IMR-90 (cell line): Measurements from ENCODE around the gene LMNTD2. TPM values are rescaled to one million over a fixed set of nuclear protein-coding genes. Genes with fewer than 3 reads are reported as not detected.

Experiments used
- ATAC-seq: fragments of 200-7000 bp; cut with Tn5 transposase; 2 replicates; pipeline ENCODE4 v1.9.1; 2020; ENCODE audit warnings: low read depth, mild to moderate bottlenecking, moderate library complexity
- BruUV-seq: library from RNA; stranded (reverse); fragments of 400-500 nt; replicated peaks from 2 replicates; lab custom pipeline; 2021; lab: Mats Ljungman, UMichigan
- CTCF ChIA-PET: fragments of 300-600 bp; formaldehyde crosslinking; extraction: SDS; loops from one replicate; lab custom pipeline; 2021; ENCODE audit warnings: antibody characterized with exemption; lab: Yijun Ruan, JAX
- POLR2A ChIA-PET: fragments of 300-600 bp; sonication (Branson Sonifier 250); formaldehyde crosslinking; loops from one replicate; lab custom pipeline; 2022; ENCODE audit warnings: antibody characterized with exemption; ENCODE audit not compliant: unreplicated experiment; lab: Charles Lee
- DNase-seq: peaks from one replicate; pipeline ENCODE4 v3.0.0; 2013
- H2AFZ ChIP-seq: replicated peaks from 2 replicates; pipeline ENCODE3; 2013; ENCODE audit warnings: low read length, mild to moderate bottlenecking; ENCODE audit not compliant: poor library complexity
- H2AK5ac ChIP-seq: 2 replicates; pipeline ENCODE4 v1.6.1; 2013; ENCODE audit warnings: low read depth, low read length, inconsistent platforms
- H2AK9ac ChIP-seq: replicated peaks from 2 replicates; pipeline ENCODE3; 2013; ENCODE audit warnings: mild to moderate bottlenecking, low read depth, low read length, moderate library complexity; ENCODE audit not compliant: poor library complexity
- H2BK120ac ChIP-seq: 2 replicates; pipeline ENCODE4 v1.6.1; 2013; ENCODE audit warnings: low read depth, low read length, inconsistent platforms
- H2BK15ac ChIP-seq: 3 replicates; pipeline ENCODE4 v1.6.1; 2013; ENCODE audit warnings: low read depth, low read length, inconsistent platforms
- H2BK20ac ChIP-seq: 2 replicates; pipeline ENCODE4 v1.6.1; 2013; ENCODE audit warnings: low read depth, mild to moderate bottlenecking, inconsistent platforms, low read length, moderate library complexity
- H2BK5ac ChIP-seq: 2 replicates; pipeline ENCODE4 v1.6.1; 2013; ENCODE audit warnings: mild to moderate bottlenecking, low read depth, low read length, inconsistent platforms; ENCODE audit not compliant: poor library complexity, severe bottlenecking
- H3K14ac ChIP-seq: replicated peaks from 2 replicates; pipeline ENCODE4 v1.6.1; 2013; ENCODE audit warnings: low read depth, low read length, inconsistent platforms
- H3K18ac ChIP-seq: 2 replicates; pipeline ENCODE4 v1.6.1; 2013; ENCODE audit warnings: low read depth, low read length, control low read depth
- H3K23ac ChIP-seq: 2 replicates; pipeline ENCODE4 v1.6.1; 2013; ENCODE audit warnings: low read depth, low read length, inconsistent platforms
- H3K27ac ChIP-seq: 2 replicates; pipeline ENCODE4 v1.5.1; 2013; ENCODE audit warnings: mild to moderate bottlenecking, control low read depth, low read length; ENCODE audit not compliant: insufficient read depth
- H3K27me3 ChIP-seq: 2 replicates; pipeline ENCODE4 v1.6.1; 2013; ENCODE audit warnings: low read length; ENCODE audit not compliant: control insufficient read depth, insufficient read depth
- H3K36me3 ChIP-seq: 2 replicates; pipeline ENCODE4 v1.6.1; 2013; ENCODE audit warnings: low read length, mixed read lengths; ENCODE audit not compliant: control insufficient read depth, insufficient read depth
- H3K4ac ChIP-seq: 2 replicates; pipeline ENCODE4 v1.6.1; 2013; ENCODE audit warnings: low read depth, low read length, inconsistent platforms
- H3K4me1 ChIP-seq: 2 replicates; pipeline ENCODE4 v1.6.1; 2013; ENCODE audit warnings: low read length, mixed read lengths; ENCODE audit not compliant: control insufficient read depth, insufficient read depth
- H3K4me2 ChIP-seq: 2 replicates; pipeline ENCODE4 v1.6.1; 2013; ENCODE audit warnings: low read depth, mild to moderate bottlenecking, control low read depth, low read length, moderate library complexity
- H3K4me3 ChIP-seq: 2 replicates; pipeline ENCODE4 v1.5.1; 2013; ENCODE audit warnings: low read depth, mild to moderate bottlenecking, control low read depth, low read length, moderate library complexity; ENCODE audit not compliant: insufficient read depth
- H3K56ac ChIP-seq: 2 replicates; pipeline ENCODE4 v1.6.1; 2013; ENCODE audit warnings: low read length, inconsistent platforms; ENCODE audit not compliant: insufficient read depth; ENCODE audit errors: extremely low read depth
- H3K79me1 ChIP-seq, 2 experiments: 2 replicates each; pipeline ENCODE4 v1.6.1; 2013; ENCODE audit warnings: low read length in 2 of 2, inconsistent platforms in 1 of 2, low read depth in 1 of 2
- H3K9ac ChIP-seq: 2 replicates; pipeline ENCODE4 v1.6.1; 2013; ENCODE audit warnings: low read depth, low read length, control low read depth
- H3K9me1 ChIP-seq: 2 replicates; pipeline ENCODE4 v1.6.1; 2013; ENCODE audit warnings: low read length, inconsistent platforms; ENCODE audit not compliant: insufficient read depth
- H3K9me3 ChIP-seq: 2 replicates; pipeline ENCODE4 v1.6.1; 2013; ENCODE audit warnings: low read length; ENCODE audit not compliant: control insufficient read depth, insufficient read depth
- H4K20me1 ChIP-seq: 2 replicates; pipeline ENCODE4 v1.6.1; 2013; ENCODE audit warnings: low read length, inconsistent platforms; ENCODE audit not compliant: insufficient read depth
- H4K5ac ChIP-seq: 2 replicates; pipeline ENCODE4 v1.6.1; 2013; ENCODE audit warnings: mild to moderate bottlenecking, low read depth, low read length, control low read depth
- H4K8ac ChIP-seq, 2 experiments: 2 replicates each; pipeline ENCODE4 v1.6.1; 2013; ENCODE audit warnings: low read depth in 2 of 2, low read length in 2 of 2, control low read depth in 1 of 2, inconsistent platforms in 1 of 2
- H4K91ac ChIP-seq: 2 replicates; pipeline ENCODE4 v1.6.1; 2013; ENCODE audit warnings: low read depth, low read length, inconsistent platforms; ENCODE audit not compliant: insufficient read depth
- BHLHE40 ChIP-seq: fragments of 150-350 bp; IDR thresholded peaks from 2 replicates; pipeline ENCODE4 v1.6.1; 2016; ENCODE audit warnings: mild to moderate bottlenecking, low read depth, low read length
- CEBPB ChIP-seq: IDR thresholded peaks from 2 replicates; pipeline ENCODE4 v1.6.1; 2012; ENCODE audit warnings: low read depth, low read length, improper control_type of control experiment
- CTCF ChIP-seq: conservative IDR thresholded peaks from 2 replicates; pipeline ENCODE4 v1.5.1; 2012; ENCODE audit warnings: mild to moderate bottlenecking, low read depth, low read length, improper control_type of control experiment
- ELK1 ChIP-seq: fragments of 150-350 bp; IDR thresholded peaks from 2 replicates; pipeline ENCODE4 v1.6.1; 2016; ENCODE audit warnings: low read depth, mild to moderate bottlenecking, low read length, moderate library complexity, borderline replicate concordance
- FOS ChIP-seq: fragments of 150-350 bp; IDR thresholded peaks from 2 replicates; pipeline ENCODE4 v1.6.1; 2016; ENCODE audit warnings: low read depth, low read length
- MAZ ChIP-seq: IDR thresholded peaks from 2 replicates; pipeline ENCODE4 v1.6.1; 2012; ENCODE audit warnings: low read depth, mild to moderate bottlenecking, low read length, improper control_type of control experiment, moderate library complexity, borderline replicate concordance
- MXI1 ChIP-seq: IDR thresholded peaks from 2 replicates; pipeline ENCODE4 v1.6.1; 2012; ENCODE audit warnings: low read depth, mild to moderate bottlenecking, low read length, moderate library complexity, borderline replicate concordance
- POLR2A ChIP-seq: IDR thresholded peaks from 2 replicates; pipeline ENCODE4 v1.6.1; 2012; ENCODE audit warnings: mild to moderate bottlenecking, low read depth, low read length
- RCOR1 ChIP-seq: IDR thresholded peaks from 2 replicates; pipeline ENCODE4 v1.6.1; 2012; ENCODE audit warnings: mild to moderate bottlenecking, low read length, improper control_type of control experiment; ENCODE audit not compliant: insufficient replicate concordance
- WGBS, 2 experiments: methylation state at CpG; one replicate each; pipeline versions ENCODE4 v1.1.5 to v1.1.7; 2013; ENCODE audit warnings: missing lambda C conversion rate in 2 of 2; ENCODE audit not compliant: insufficient read length in 1 of 2; ENCODE audit errors: extremely low coverage in 2 of 2; 5-methylcytosine and 5-hydroxymethylcytosine counted together
- dilution Hi-C: fragments of 300-500 bp; cut with HindIII; formaldehyde crosslinking; loops from one replicate; pipeline ENCODE4 v1.14.3; 2018; ENCODE audit warnings: low sequenced_read_pairs; ENCODE audit not compliant: unreplicated experiment
- in situ Hi-C: fragments of 300-500 bp; cut with MboI; formaldehyde crosslinking; loops from 3 replicates; pipeline ENCODE4 v1.14.3; 2019; ENCODE audit warnings: low sequenced_read_pairs, inconsistent platforms, mixed read lengths
- intact Hi-C: fragments of 100-400 bp; cut with micrococcal nuclease; formaldehyde crosslinking; loops from 2 replicates; pipeline ENCODE4 v1.10.0; 2022
- polyA plus RNA-seq, 3 experiments: library from polyadenylated mRNA; depleted of rRNA; stranded (reverse); fragments of >200 nt; gene quantifications; 2 replicates each; pipeline ENCODE4 v1.2.3, GENCODE V29; 2012; ENCODE audit warnings: low replicate concordance in 1 of 3
- total RNA-seq: library from RNA; depleted of rRNA; stranded (reverse); fragments of >200 nt; gene quantifications from 2 replicates; pipeline ENCODE4 v1.2.3, GENCODE V29; 2012

Gene LMNTD2
- total and polyA plus RNA-seq, 2 of the 4 experiments (the other 2 are of a cell fraction) = 0.18 to 1.3 TPM

GRCh38 chr11:521177-521688 lies 39.3 kb downstream of the LMNTD2 start:
- H3K27me3 ChIP-seq = no peaks in the 10 kb centered on the region
- WGBS, 2 experiments = 88% methylated on average over 2 of the region's 10 CpGs; no CpG with 5 or more reads in 1 of the 2 experiments
- no peaks in the 10 kb centered on the region for H3K4me1 ChIP-seq
- no peak overlapping the region for H3K56ac ChIP-seq
- TF ChIP-seq BHLHE40 (no peak), POLR2A (no peak), RCOR1 (no peak), MXI1 (no peak), FOS (no peak), MAZ (no peak), ELK1 (no peak), CTCF (no peak), CEBPB (no peak)
- no peak overlapping the region for H3K27ac ChIP-seq
- no peaks in the 10 kb centered on the region for H4K20me1 ChIP-seq
- no peak overlapping the region for H3K4ac ChIP-seq
- no peak overlapping the region for H2BK20ac ChIP-seq
- H3K18ac ChIP-seq = no peak overlapping the region
- H3K36me3 ChIP-seq = 0 out of 2 replicates have a peak, but pooled peaks cover 1% of the 10 kb centered on the region
- ATAC-seq = no peak
- H3K23ac ChIP-seq = no peak overlapping the region
- no peak overlapping the region for H3K4me3 ChIP-seq
- in situ Hi-C loops (no loop called here), dilution Hi-C loops (no loop called here), intact Hi-C loops (no loop called here)
- H3K79me1 ChIP-seq = no peaks in the 10 kb centered on the region
- no peak overlapping the region for H2BK120ac ChIP-seq
- no peak overlapping the region for H2BK5ac ChIP-seq
- ChIA-PET POLR2A (no interaction called here), CTCF (no interaction called here)
- no peak overlapping the region for H4K5ac ChIP-seq
- no peak overlapping the region for H3K4me2 ChIP-seq
- no peak overlapping the region for H2BK15ac ChIP-seq
- no peak overlapping the region for H3K9ac ChIP-seq
- H3K9me1 ChIP-seq = peaks cover 3% of the 10 kb centered on the region; the same call in 1 of the 2 replicates
- no peak overlapping the region for H3K14ac ChIP-seq
- no peak overlapping the region for H4K8ac ChIP-seq
- DNase-seq = no peak
- H2AK5ac ChIP-seq = no peak overlapping the region
- no peak overlapping the region for H2AFZ ChIP-seq
- no peak overlapping the region for H2AK9ac ChIP-seq
- BruUV-seq = no TSS peak
- H3K9me3 ChIP-seq = peaks cover 6% of the 10 kb centered on the region; the same call in 1 of the 2 replicates
- H4K91ac ChIP-seq = no peak overlapping the region
